Mononuclear cell (primary cell): ENCODE measurements around the gene CELA2B. TPM values are rescaled to one million over a fixed set of nuclear protein-coding genes. Genes with fewer than 3 reads are reported as not detected.
"Not testable (repeated sequence)": the region's sequence is repeated elsewhere in the genome, so short reads cannot be mapped to it uniquely, and the experiment has no call there.

Experiments used
- H3K27me3 ChIP-seq: 2 replicates; pipeline ENCODE4 v1.6.0; 2011; ENCODE audit warnings: low read length, control low read depth; ENCODE audit not compliant: insufficient read depth
- H3K4me1 ChIP-seq: 2 replicates; pipeline ENCODE4 v1.5.1; 2011; ENCODE audit warnings: mild to moderate bottlenecking, low read length, control low read depth; ENCODE audit not compliant: insufficient read depth
- H3K4me3 ChIP-seq: 2 replicates; pipeline ENCODE4 v1.5.1; 2011; ENCODE audit warnings: mild to moderate bottlenecking, low read length, moderate library complexity
- H3K9me3 ChIP-seq: 2 replicates; pipeline ENCODE4 v1.5.1; 2011; ENCODE audit warnings: low read depth, mild to moderate bottlenecking, control low read depth, low read length
- total RNA-seq: library from RNA; depleted of rRNA; stranded (reverse); fragments of >200 nt; gene quantifications from one replicate; pipeline ENCODE4 v1.2.3, GENCODE V29; 2012

Gene CELA2B
- total RNA-seq, 1 donor, result not detected

GRCh38 chr1:15492596-15492995 is 16.7 kb downstream of the CELA2B start:
- no peaks in the 10 kb centered on the region for H3K9me3 ChIP-seq
- H3K4me3 ChIP-seq, result no peak overlapping the region
- no peaks in the 10 kb centered on the region for H3K27me3 ChIP-seq
- H3K4me1 ChIP-seq, result no peaks in the 10 kb centered on the region

DNA sequence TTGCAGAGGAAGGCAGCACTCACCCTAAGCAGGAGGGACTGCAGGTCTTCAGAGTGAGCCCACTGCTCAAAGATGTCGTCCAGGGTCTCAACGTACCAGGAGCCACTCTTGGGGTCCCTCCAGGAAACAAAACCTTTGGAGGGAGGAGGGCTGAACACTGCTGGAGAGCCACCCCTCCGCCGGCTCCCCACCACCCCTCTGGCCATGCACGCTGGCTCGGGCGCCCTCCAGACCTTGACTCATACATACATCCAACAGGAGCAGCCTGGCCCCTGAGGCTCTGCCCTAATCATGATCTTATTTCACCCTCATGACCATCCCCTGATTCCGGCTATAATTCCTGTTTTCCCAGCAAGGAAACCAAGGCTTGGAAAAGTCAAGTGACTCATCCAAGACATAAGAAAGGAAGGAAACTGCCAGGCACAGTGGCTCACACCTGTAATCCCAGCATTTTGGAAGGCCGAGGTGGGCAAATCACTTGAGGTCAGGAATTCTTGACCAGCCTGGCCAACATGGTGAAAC is 18.0 kb downstream of the CELA2B start:
- H3K27me3 ChIP-seq, result no peaks in the 10 kb centered on the region
- H3K4me3 ChIP-seq, result no peak overlapping the region
- H3K9me3 ChIP-seq, result no peaks in the 10 kb centered on the region
- no peaks in the 10 kb centered on the region for H3K4me1 ChIP-seq

GRCh38 chr1:15500184-15501178 is 24.6 kb downstream of the CELA2B start:
- H3K4me1 ChIP-seq, result no peaks in the 10 kb centered on the region
- no peaks in the 10 kb centered on the region for H3K27me3 ChIP-seq
- H3K9me3 ChIP-seq, result no peaks in the 10 kb centered on the region
- H3K4me3 ChIP-seq, result no peak overlapping the region

DNA sequence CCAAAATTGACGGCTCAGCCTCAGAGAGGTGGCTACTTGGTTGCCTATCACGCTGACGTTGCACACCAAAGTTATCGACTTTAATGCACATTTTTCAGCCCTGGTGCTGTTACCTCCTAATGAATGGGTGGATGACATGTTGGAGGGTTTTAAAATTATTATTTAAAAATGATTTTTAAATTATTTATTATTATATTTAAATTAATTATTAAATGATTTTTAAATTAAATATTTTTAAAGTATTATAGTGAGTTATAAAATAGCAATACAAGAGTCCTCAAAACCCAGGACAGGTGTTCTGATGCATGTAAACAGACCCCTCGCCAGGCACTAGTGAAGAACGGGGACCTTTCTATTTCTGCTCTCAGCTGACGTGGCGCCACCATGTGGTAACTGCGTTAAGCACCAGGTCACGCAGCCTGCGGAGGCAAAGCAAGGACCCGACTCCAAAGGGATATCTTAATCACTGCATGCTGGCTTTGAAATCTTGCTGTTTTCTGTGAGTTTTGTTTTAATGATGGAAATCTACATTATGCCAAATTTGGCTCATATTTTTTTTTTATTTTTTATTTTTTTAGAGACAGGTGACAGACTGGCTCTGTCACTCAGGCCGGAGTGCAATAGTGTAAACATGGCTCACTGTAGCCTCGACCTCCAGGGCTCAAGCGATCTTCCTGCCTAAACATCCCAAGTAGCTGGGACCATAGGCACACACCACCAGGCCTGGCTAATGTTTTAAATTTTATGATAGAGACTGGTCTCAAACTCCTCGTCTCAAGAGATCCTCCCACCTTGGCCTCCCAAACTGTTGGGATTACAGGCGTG is 25.5 kb downstream of the CELA2B start:
- H3K9me3 ChIP-seq, result no peaks in the 10 kb centered on the region
- H3K27me3 ChIP-seq, result no peaks in the 10 kb centered on the region
- no peaks in the 10 kb centered on the region for H3K4me1 ChIP-seq

DNA sequence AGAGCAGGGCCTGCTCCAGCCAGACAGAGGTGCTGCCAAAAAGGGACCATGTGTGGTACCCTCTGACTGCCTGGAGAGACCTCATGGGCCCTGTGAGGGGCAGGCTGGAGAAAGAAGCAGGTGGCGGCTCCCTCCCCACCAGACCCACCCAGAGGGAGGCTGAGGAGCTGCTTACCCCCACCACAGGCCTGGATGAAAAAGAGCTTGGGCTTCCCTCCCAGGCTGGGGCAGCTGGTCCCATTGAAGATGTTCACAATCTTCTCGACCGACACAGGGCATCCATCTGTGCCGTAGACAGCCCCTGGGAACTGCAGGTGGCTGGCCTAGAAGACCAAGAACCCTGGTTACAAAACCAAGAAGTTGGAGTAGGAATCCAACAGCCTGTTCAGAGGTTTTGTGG is 28.5 kb downstream of the CELA2B start:
- H3K4me1 ChIP-seq, result no peaks in the 10 kb centered on the region
- H3K4me3 ChIP-seq, result no peak overlapping the region
- H3K9me3 ChIP-seq, result no peaks in the 10 kb centered on the region
- no peaks in the 10 kb centered on the region for H3K27me3 ChIP-seq

More for the DNA sequence above, 25.5 kb downstream of the CELA2B start:
- no peak overlapping the region for H3K4me3 ChIP-seq

GRCh38 chr1:15506831-15507230 is 30.9 kb downstream of the CELA2B start:
- no peak overlapping the region for H3K4me3 ChIP-seq
- H3K9me3 ChIP-seq, result no peaks in the 10 kb centered on the region
- H3K4me1 ChIP-seq, result no peaks in the 10 kb centered on the region
- no peaks in the 10 kb centered on the region for H3K27me3 ChIP-seq

- Histone ChIP-seq H3K9me3 (no peaks in the 10 kb centered on the region), H3K4me3 (no peak overlapping the region), H3K27me3 (no peaks in the 10 kb centered on the region), H3K4me1 (no peaks in the 10 kb centered on the region)
These were observed 31.4 kb downstream of the CELA2B start for GRCh38 chr1:15507278-15507677.

DNA sequence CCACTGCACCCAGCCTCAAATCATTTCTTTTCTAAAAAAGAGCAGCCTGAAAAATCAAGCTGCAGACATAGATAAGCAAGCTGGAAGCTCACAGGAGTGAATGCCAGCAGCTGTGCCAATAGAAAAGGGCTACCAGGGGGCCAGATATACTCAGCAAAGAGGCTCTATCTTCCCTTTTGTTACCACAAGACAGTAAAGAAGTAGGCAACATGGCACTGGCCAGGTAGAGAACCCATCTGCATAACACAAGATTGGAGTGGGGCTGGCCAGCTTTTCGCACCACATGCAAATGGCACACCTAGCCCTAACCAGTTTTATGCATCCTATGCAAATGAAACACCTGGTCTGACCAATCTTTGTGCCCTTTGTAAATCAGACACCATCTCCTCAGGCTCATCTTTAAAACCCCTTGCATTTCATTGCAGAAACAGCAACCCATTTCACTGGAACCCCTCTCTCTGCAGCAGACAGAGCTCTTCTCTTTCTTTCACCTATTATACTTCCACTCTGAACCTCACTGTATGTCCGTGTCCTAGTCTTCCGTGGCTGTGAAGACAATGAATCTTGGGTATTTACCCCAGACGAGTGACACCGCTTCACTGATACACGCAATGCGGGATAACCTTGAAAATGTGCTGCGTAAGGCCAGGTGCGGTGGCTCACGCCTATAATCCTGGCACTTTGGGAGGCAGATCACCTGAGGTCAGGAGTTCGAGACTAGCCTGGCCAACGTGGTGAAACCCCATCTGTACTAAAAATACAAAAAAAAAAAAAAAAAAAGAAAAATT is 33.0 kb downstream of the CELA2B start:
- Histone ChIP-seq H3K4me1 (no peaks in the 10 kb centered on the region), H3K4me3 (no peak overlapping the region), H3K9me3 (no peaks in the 10 kb centered on the region), H3K27me3 (no peaks in the 10 kb centered on the region)

DNA sequence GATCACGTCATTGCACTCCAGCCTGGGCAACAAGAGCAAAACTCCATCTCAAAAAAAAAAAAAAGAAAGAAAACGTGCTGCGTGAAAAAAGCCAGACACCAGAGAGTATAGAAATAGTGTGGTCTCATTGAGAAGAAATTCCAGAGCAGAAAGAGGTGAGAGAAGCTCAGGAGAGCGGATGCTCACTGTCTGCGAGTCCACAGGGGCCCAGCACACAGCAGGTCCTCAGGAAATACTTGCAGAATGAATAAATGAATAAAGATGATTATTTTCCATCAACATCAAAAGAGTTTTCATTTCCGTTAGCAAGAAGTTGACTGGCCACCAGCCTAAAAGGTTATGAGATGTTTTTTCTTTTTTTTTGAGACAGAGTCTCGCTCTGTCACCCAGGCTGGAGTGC is 33.7 kb downstream of the CELA2B start:
- H3K4me1 ChIP-seq, result no peaks in the 10 kb centered on the region
- H3K27me3 ChIP-seq, result no peaks in the 10 kb centered on the region
- no peaks in the 10 kb centered on the region for H3K9me3 ChIP-seq
- no peak overlapping the region for H3K4me3 ChIP-seq

DNA sequence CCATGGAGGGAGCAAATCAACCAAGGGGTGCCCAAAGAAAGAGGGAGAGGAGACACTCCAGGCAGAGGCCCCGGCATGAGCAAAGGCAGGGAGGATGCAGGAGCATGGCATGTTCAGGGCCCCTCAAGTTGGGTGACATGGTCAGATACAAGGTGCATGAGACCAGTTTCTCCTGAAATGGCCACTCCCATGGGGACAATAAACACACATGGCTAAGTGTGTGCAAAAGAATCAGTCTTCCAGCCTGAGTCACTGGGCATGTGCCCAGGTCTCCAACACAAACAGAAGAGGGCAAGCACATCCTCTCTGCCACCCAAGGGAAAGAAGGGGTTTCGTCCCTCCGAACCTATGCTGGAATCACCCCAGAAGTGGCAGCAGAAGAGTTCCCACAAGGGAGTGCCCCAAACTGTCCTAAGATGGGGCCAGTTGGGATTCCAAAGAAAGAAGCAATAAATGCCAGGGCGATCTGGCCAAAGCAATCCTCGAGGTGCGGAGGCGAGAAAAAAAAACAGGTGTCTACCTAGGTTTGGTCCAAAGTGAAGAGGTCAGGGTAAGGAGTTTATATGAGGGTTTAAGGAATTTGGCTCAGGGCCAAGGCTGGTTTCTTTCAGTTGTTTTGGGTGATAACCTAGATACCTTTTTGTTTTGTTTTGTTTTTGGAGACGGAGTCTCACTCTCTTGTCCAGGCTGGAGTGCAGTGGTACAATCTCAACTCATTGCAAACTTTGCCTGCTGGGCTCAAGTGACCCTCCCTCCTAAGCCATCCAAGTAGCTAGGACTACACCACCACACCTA is 34.9 kb downstream of the CELA2B start:
- Histone ChIP-seq H3K4me1 (peaks cover 12% of the 10 kb centered on the region), H3K27me3 (no peaks in the 10 kb centered on the region), H3K9me3 (no peaks in the 10 kb centered on the region), H3K4me3 (no peak overlapping the region)

DNA sequence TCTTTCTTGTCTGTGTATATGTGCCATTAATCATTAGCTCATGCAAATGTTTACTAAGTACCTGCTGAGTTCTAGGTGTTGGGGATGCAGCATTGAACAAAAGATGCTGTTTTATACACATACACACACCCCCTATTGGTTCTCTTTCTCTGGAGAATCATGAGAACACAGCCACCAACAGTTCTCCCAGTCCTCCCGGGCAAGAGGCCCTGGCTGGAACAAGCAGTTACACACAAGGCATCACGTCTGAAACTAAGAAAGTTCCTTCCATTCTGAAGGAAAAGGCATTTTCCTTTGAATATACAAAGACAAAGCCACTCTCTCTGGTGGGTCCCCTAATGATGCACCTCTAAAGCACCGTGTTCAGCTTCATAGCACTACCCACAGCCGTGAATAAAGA is 37.3 kb downstream of the CELA2B start:
- H3K4me1 ChIP-seq, result peaks cover 12% of the 10 kb centered on the region
- H3K9me3 ChIP-seq, result no peaks in the 10 kb centered on the region
- no peaks in the 10 kb centered on the region for H3K27me3 ChIP-seq
- H3K4me3 ChIP-seq, result no peak overlapping the region

- Histone ChIP-seq H3K4me3 (no peak overlapping the region), H3K27me3 (no peaks in the 10 kb centered on the region)
These were observed 38.0 kb downstream of the CELA2B start for GRCh38 chr1:15513919-15514318.

GRCh38 chr1:15514557-15514956 is 38.7 kb downstream of the CELA2B start:
- not testable (repeated sequence) for H3K4me3 ChIP-seq, H3K9me3 ChIP-seq, H3K27me3 ChIP-seq
- H3K4me1 ChIP-seq, result peaks cover 12% of the 10 kb centered on the region

More at GRCh38 chr1:15513919-15514318, 38.0 kb downstream of the CELA2B start:
- Histone ChIP-seq H3K9me3 (no peaks in the 10 kb centered on the region), H3K4me1 (peaks cover 12% of the 10 kb centered on the region)
